Spleen (tissue), 11 donors: Measurements from ENCODE around the gene TMEM115. TPM values are rescaled to one million over a fixed set of nuclear protein-coding genes. Genes with fewer than 3 reads are reported as not detected.

Experiments
- DNase-seq: peaks from one replicate; pipeline ENCODE4 v3.0.0-alpha.2; 2020
- H3K27ac ChIP-seq, 8 donors: fragments of 200-600 bp; sonication (generic) in 7 of 8; 1 replicate in 4 of 8; 2 replicates in 4 of 8; pipeline versions ENCODE4 v1.5.0 to v1.8.0; 2016 to 2021; ENCODE audit warnings: inconsistent platforms in 4 of 8, mild to moderate bottlenecking in 4 of 8, moderate library complexity in 1 of 8
- H3K27me3 ChIP-seq, 7 donors: fragments of 200-600 bp; sonication (generic) in 6 of 7; replicated peaks in 1 of 7; 1 replicate in 4 of 7; 2 replicates in 3 of 7; pipeline versions ENCODE4 v1.5.0 to v1.8.0; 2016 to 2021; ENCODE audit warnings: inconsistent platforms in 3 of 7, mild to moderate bottlenecking in 1 of 7
- H3K36me3 ChIP-seq, 6 donors: fragments of 200-600 bp; sonication (generic) in 5 of 6; 1 replicate in 4 of 6; 2 replicates in 2 of 6; pipeline versions ENCODE4 v1.5.0 to v1.8.0; 2016 to 2021; ENCODE audit warnings: inconsistent platforms in 2 of 6
- H3K4me1 ChIP-seq, 6 donors: fragments of 200-600 bp; sonication (generic) in 5 of 6; 1 replicate in 3 of 6; 2 replicates in 3 of 6; pipeline versions ENCODE4 v1.5.0 to v1.8.0; 2016 to 2021; ENCODE audit warnings: inconsistent platforms in 3 of 6
- H3K4me3 ChIP-seq, 8 donors: fragments of 200-600 bp; sonication (generic) in 7 of 8; 1 replicate in 4 of 8; 2 replicates in 4 of 8; pipeline versions ENCODE4 v1.5.0 to v1.8.0; 2016 to 2021; ENCODE audit warnings: inconsistent platforms in 4 of 8, mild to moderate bottlenecking in 4 of 8, moderate library complexity in 2 of 8
- H3K9me3 ChIP-seq, 8 donors: fragments of 200-600 bp; sonication (generic) in 7 of 8; 1 replicate in 4 of 8; 2 replicates in 4 of 8; pipeline versions ENCODE4 v1.5.0 to v1.8.0; 2016 to 2021; ENCODE audit warnings: inconsistent platforms in 4 of 8
- CTCF ChIP-seq, 11 experiments: fragments of 200-600 bp in 7 of 11; fragments of 450-650 bp in 4 of 11; sonication (generic) in 4 of 11; IDR thresholded peaks in 8 of 11; conservative IDR thresholded peaks in 3 of 11; 1 replicate in 7 of 11; 2 replicates in 4 of 11; pipeline versions ENCODE4 v1.4.0 to v1.8.0; 2016 to 2021; ENCODE audit warnings: antibody characterized with exemption in 11 of 11, inconsistent platforms in 4 of 11, mild to moderate bottlenecking in 1 of 11
- POLR2A ChIP-seq, 3 donors: fragments of 450-650 bp; IDR thresholded peaks; one replicate each; pipeline ENCODE4 v1.5.1; 2017; ENCODE audit warnings: antibody characterized with exemption in 3 of 3, mild to moderate bottlenecking in 1 of 3
- POLR2AphosphoS5 ChIP-seq, 3 donors: sonication (generic); formaldehyde crosslinking; IDR thresholded peaks; one replicate each; pipeline ENCODE4 v1.5.1; 2017; ENCODE audit warnings: antibody characterized with exemption in 3 of 3
- whole genome bisulfite sequencing, 5 donors: extraction: QIAGEN DNeasy Blood & Tissue Kit in 3 of 5; methylation state at CpG; one replicate each; pipeline versions ENCODE4 v1.1.5 to v1.1.7; 2013 to 2018; 5-methylcytosine and 5-hydroxymethylcytosine counted together
- intact Hi-C: fragments of 100-400 bp; cut with DNase I; formaldehyde crosslinking; loops from one replicate; pipeline ENCODE4 v1.15.0; 2023; ENCODE audit warnings: low total_unique reads
- polyA plus RNA-seq, 3 donors: library from polyadenylated mRNA; stranded (reverse); fragments of 200-250 nt; gene quantifications; one replicate each; pipeline ENCODE4 v1.2.1, GENCODE V29; 2013
- total RNA-seq, 7 donors: library from RNA; depleted of rRNA in 3 of 7; stranded (reverse); fragments of >200 nt in 3 of 7; fragmentation: NEBNext Ultra II Directional in 4 of 7; extraction: Animal tissue kit (Norgen Biotek cat#: 25700) in 4 of 7; gene quantifications; one replicate each; pipeline versions ENCODE4 v1.1.0 to v1.2.1, GENCODE V29; 2016 to 2021
- donor health status: healthy with polysubstance abuse.
- donor health status: DM: no; HTN: no; CAD: no; lungs with moderate emphysema.
- donor health status: DM: no; HTN: no; CAD: no.
- donor health status: Bipolar disorder and iron deficiency.
- donor health status: healthy.
- donor health status: DM: no; HTN: no; CAD: no.
- donor health status: DM: yes; HTN: yes; CAD: no.

TMEM115 gene
- total and polyA plus RNA-seq, 10 donors = 14.0 to 49.2 (median 28.9) TPM

DNA sequence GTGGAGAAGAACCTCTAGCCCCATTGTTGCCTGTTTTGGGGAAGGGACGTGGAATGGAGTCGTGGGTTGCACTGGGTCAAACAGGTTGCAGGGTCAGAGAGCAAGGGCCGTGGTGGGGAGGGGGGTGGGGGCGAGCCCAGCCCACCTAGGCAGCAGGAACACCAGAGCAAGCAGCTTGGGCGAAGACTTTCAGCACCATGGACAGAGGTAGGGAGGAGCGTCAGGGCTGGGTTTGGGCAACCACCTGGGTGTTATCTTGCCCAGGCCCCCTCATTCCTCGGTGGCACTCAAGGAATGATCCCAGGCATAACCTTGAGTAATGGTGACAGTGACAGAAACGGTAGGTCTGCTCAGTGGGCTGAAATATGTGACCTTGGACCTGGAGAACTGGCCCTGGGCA is 45.9 kb upstream of the TMEM115 start:
- Histone ChIP-seq H3K36me3 (no peaks in the 10 kb centered on the region), H3K27ac (no peak overlapping the region), H3K4me1 (peaks cover 0 to 18% (median 0%) of the 10 kb centered on the region in 6 donors), H3K9me3 (no peaks in the 10 kb centered on the region), H3K4me3 (no peak overlapping the region), H3K27me3 (no peaks in the 10 kb centered on the region)
- no peak for TF ChIP-seq CTCF (IDR thresholded peaks at IDR 0.05 in 8 of 11, conservative IDR thresholded peaks at IDR 0.05 in 3 of 11)
- intact Hi-C loops = no loop called here
- WGBS, 5 donors = 28 to 38% (median 35%) methylated on average over 7 to 8 of the region's 8 CpGs
- no peak for DNase-seq

GRCh38 chr3:50401978-50402595 is 42.8 kb upstream of the TMEM115 start:
- Histone ChIP-seq H3K27me3 (no peaks in the 10 kb centered on the region), H3K27ac (no peak overlapping the region), H3K36me3 (no peaks in the 10 kb centered on the region), H3K4me1 (peaks cover 0 to 18% (median 0%) of the 10 kb centered on the region in 6 donors), H3K4me3 (no peak overlapping the region), H3K9me3 (no peaks in the 10 kb centered on the region)
- no peak for TF ChIP-seq CTCF (IDR thresholded peaks at IDR 0.05 in 8 of 11, conservative IDR thresholded peaks at IDR 0.05 in 3 of 11)
- TF ChIP-seq POLR2A (IDR thresholded peaks at IDR 0.05) = no peak
- TF ChIP-seq POLR2AphosphoS5 (IDR thresholded peaks at IDR 0.05) = peak in 1 of 3 donors; percentile 33
- DNase-seq = no peak
- intact Hi-C loops = no loop called here
- WGBS, 5 donors = 34 to 48% (median 40%) methylated on average over 5 of the region's 5 CpGs

DNA sequence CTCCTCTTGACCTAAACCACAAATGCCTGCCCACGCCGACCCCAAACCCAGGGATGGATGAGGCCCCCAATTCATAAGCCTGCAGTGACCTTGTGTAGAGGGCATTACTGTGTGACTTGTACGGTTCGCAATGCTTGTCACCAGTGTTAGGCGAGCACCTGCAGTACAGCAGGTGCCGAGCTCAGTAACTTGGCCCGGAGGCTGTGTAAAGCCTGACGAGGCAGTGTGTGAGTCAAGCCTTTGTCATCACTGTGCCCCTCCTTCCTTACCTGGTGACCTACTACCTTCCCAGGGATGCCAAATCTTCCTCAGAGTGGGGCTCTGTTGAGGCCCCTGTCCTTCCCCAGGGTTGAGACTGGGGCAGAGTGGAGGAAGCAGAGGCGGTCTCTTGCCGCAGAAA is 37.2 kb upstream of the TMEM115 start:
- Histone ChIP-seq H3K27me3 (no peaks in the 10 kb centered on the region), H3K4me1 (peaks cover 0 to 21% (median 0%) of the 10 kb centered on the region in 6 donors), H3K27ac (no peak overlapping the region), H3K36me3 (no peaks in the 10 kb centered on the region), H3K4me3 (no peak overlapping the region), H3K9me3 (no peaks in the 10 kb centered on the region)
- WGBS, 5 donors = 91 to 95% (median 92%) methylated on average over 6 to 10 of the region's 10 CpGs
- TF ChIP-seq CTCF (IDR thresholded peaks at IDR 0.05 in 8 of 11, conservative IDR thresholded peaks at IDR 0.05 in 3 of 11) = no peak
- DNase-seq = no peak
- intact Hi-C loops = no loop called here

GRCh38 chr3:50395070-50395860 is 35.9 kb upstream of the TMEM115 start:
- Histone ChIP-seq H3K27ac (no peak overlapping the region), H3K4me1 (peaks cover 0 to 27% (median 9%) of the 10 kb centered on the region in 6 donors), H3K9me3 (no peaks in the 10 kb centered on the region), H3K27me3 (no peaks in the 10 kb centered on the region), H3K4me3 (no peak overlapping the region), H3K36me3 (no peaks in the 10 kb centered on the region)
- WGBS, 5 donors = 68 to 80% (median 69%) methylated on average over 8 to 10 of the region's 10 CpGs
- intact Hi-C loops = no loop called here
- TF ChIP-seq CTCF (IDR thresholded peaks at IDR 0.05 in 8 of 11, conservative IDR thresholded peaks at IDR 0.05 in 3 of 11) = no peak
- DNase-seq = no peak
